GM12864 (cell line): ENCODE measurements around the gene DDX20.
A peak's percentile ranks its signal among the peaks of the same experiment; 100 is the strongest.

ENCODE experiments used
- DNase-seq: peaks from one replicate; pipeline ENCODE4 v3.0.0-alpha.2; 2011; ENCODE audit warnings: low read depth
- H3K4me3 ChIP-seq: 2 replicates; pipeline ENCODE4 v1.5.1; 2011; ENCODE audit warnings: mild to moderate bottlenecking, low read depth, low read length, control low read depth
- CTCF ChIP-seq: IDR thresholded peaks from 2 replicates; pipeline ENCODE4 v1.5.1; 2011; ENCODE audit warnings: low read depth, mild to moderate bottlenecking, moderate library complexity, low read length, control low read depth, inconsistent platforms; ENCODE audit errors: missing control alignments

Gene DDX20

GRCh38 chr1:111742938-111743549 is 12.7 kb upstream of the DDX20 start:
- TF ChIP-seq CTCF: no peak
- DNase-seq: no peak
- no peak overlapping the region for H3K4me3 ChIP-seq

GRCh38 chr1:111743679-111744101 is 12.0 kb upstream of the DDX20 start:
- no peak overlapping the region for H3K4me3 ChIP-seq
- TF ChIP-seq CTCF: no peak
- no peak for DNase-seq

GRCh38 chr1:111745675-111746613 is 9.8 kb upstream of the DDX20 start:
- no peak for DNase-seq
- no peak overlapping the region for H3K4me3 ChIP-seq
- no peak for TF ChIP-seq CTCF

- no peak overlapping the region for H3K4me3 ChIP-seq
- TF ChIP-seq CTCF: no peak
- DNase-seq: no peak
Measured at GRCh38 chr1:111746614-111746999, 9.1 kb upstream of the DDX20 start.

GRCh38 chr1:111747282-111747734 is 8.4 kb upstream of the DDX20 start:
- H3K4me3 ChIP-seq: no peak overlapping the region
- DNase-seq: peak; percentile 75
- peak; percentile 89 for TF ChIP-seq CTCF

- no peak overlapping the region for H3K4me3 ChIP-seq
- DNase-seq: no peak
- TF ChIP-seq CTCF: no peak
Measured at GRCh38 chr1:111747947-111748346, 7.8 kb upstream of the DDX20 start.
